NCI-H774 (cell line): Measurements from ENCODE around the gene KISS1R.

Source experiments
- DNase-seq: peaks from one replicate; lab custom pipeline; 2025; lab: John Stamatoyannopoulos, UW

The KISS1R gene

GRCh38 chr19:899336-900042 is 17.6 kb upstream of the KISS1R start:
- no peak for DNase-seq

- DNase-seq: no peak
Measured at GRCh38 chr19:900043-900301, 17.2 kb upstream of the KISS1R start.

GRCh38 chr19:900302-901111 is 16.6 kb upstream of the KISS1R start:
- peak; percentile 21 for DNase-seq

GRCh38 chr19:901216-902092 is 15.7 kb upstream of the KISS1R start:
- no peak for DNase-seq

- DNase-seq: no peak
Measured at GRCh38 chr19:902093-902370, 15.1 kb upstream of the KISS1R start.

GRCh38 chr19:902446-903226 is 14.5 kb upstream of the KISS1R start:
- no peak for DNase-seq

GRCh38 chr19:903266-903797 is 13.8 kb upstream of the KISS1R start:
- DNase-seq: no peak

- no peak for DNase-seq
Measured at GRCh38 chr19:904545-904944, 12.6 kb upstream of the KISS1R start.

GRCh38 chr19:906480-906879 is 10.7 kb upstream of the KISS1R start:
- no peak for DNase-seq

- no peak for DNase-seq
Measured at GRCh38 chr19:907183-907853, 9.8 kb upstream of the KISS1R start.

GRCh38 chr19:911197-912033 is 5.7 kb upstream of the KISS1R start:
- DNase-seq: no peak

- DNase-seq: no peak
Measured at GRCh38 chr19:912181-913079, 4.7 kb upstream of the KISS1R start.

GRCh38 chr19:913080-913748 is 3.9 kb upstream of the KISS1R start, which contains the start of gene R3HDM4:
R3HDM4 (minus strand) TSS chr19:913219; CDS start chr19:913157, 62 bp downstream.
- peak; percentile 52 for DNase-seq

GRCh38 chr19:916645-917322 is 349 bp upstream of the KISS1R start:
- peak; percentile 67 for DNase-seq

GRCh38 chr19:918152-918437 is 962 bp downstream of the KISS1R start:
- no peak for DNase-seq

GRCh38 chr19:918481-919198 is 1.5 kb downstream of the KISS1R start:
- no peak for DNase-seq

GRCh38 chr19:919199-920050 is 2.3 kb downstream of the KISS1R start:
- DNase-seq: peak; percentile 61
